Hematopoietic multipotent progenitor cell treated with erythropoietin and hydrocortisone succinate and interleukin-3 and kit ligand, for 8 days (in vitro differentiated cells): ENCODE data around the gene GP1BA.

Experiments used
- DNase-seq: peaks from one replicate; pipeline ENCODE4 v3.0.0-alpha.2; 2015

The GP1BA gene

GRCh38 chr17:4978726-4979125 is 46.6 kb downstream of the GP1BA start:
- no peak for DNase-seq

- DNase-seq = peak; percentile 64
Observed at GRCh38 chr17:4980644-4981216, 48.7 kb downstream of the GP1BA start.

GRCh38 chr17:4982305-4982704 is 50.2 kb downstream of the GP1BA start:
- no peak for DNase-seq
